ENCODE data around the gene ANKRD33. TPM values are rescaled to one million over a fixed set of nuclear protein-coding genes. Genes with fewer than 3 reads are reported as not detected.

The ANKRD33 gene
- total and polyA plus RNA-seq, 2 of the 4 experiments (the other 2 are of a cell fraction), result under 0.01 to 0.03 TPM

GRCh38 chr12:51913071-51914033 lies 25.4 kb downstream of the ANKRD33 start:
- Histone ChIP-seq H3K79me1 (ENCODE audit: low read depth in 1 of 2, low read length in 2 of 2) (peaks cover 0 to 30% of the 10 kb centered on the region in 2 experiments; a peak in 2 of 4 replicates), H3K9me1 (ENCODE audit: insufficient read depth, low read length) (peaks cover 37% of the 10 kb centered on the region), H2BK20ac (ENCODE audit: low read depth, low read length) (0 out of 2 replicates have a peak overlapping the region, but pooled peaks have one; percentile 90), H3K23ac (ENCODE audit: low read depth, low read length) (no peak overlapping the region), H2BK120ac (ENCODE audit: low read depth, low read length) (peak overlapping the region; percentile 88; the same call in 1 of the 2 replicates), H4K91ac (ENCODE audit: insufficient read depth, low read depth, low read length) (peak overlapping the region; percentile 94; the same call in 1 of the 2 replicates), H2BK5ac (ENCODE audit: low read depth, low read length, poor library complexity, severe bottlenecking) (no peak overlapping the region), H3K36me3 (ENCODE audit: control insufficient read depth, insufficient read depth, low read length) (peaks cover 8% of the 10 kb centered on the region; the same call in 1 of the 2 replicates), H2AK5ac (ENCODE audit: low read depth, low read length) (peak overlapping the region; percentile 91), H3K4me3 (ENCODE audit: insufficient read depth, low read depth, low read length) (no peak overlapping the region), H3K27ac (ENCODE audit: insufficient read depth, low read length) (no peak overlapping the region), H3K9me3 (ENCODE audit: control insufficient read depth, insufficient read depth, low read length) (no peaks in the 10 kb centered on the region), H3K4me2 (ENCODE audit: low read depth, low read length) (no peak overlapping the region; the same call in 1 of the 2 replicates), H4K20me1 (ENCODE audit: insufficient read depth, low read length) (no peaks in the 10 kb centered on the region), H3K27me3 (ENCODE audit: control insufficient read depth, insufficient read depth, low read length) (no peaks in the 10 kb centered on the region), H3K14ac (replicated peaks; ENCODE audit: low read depth, low read length) (peak overlapping the region; percentile 95), H2AK9ac (replicated peaks; ENCODE audit: low read depth, low read length, poor library complexity) (peak overlapping the region; percentile 82), H2BK15ac (ENCODE audit: low read depth, low read length) (no peak overlapping the region), H3K4me1 (ENCODE audit: control insufficient read depth, insufficient read depth, low read length) (peaks cover 41% of the 10 kb centered on the region), H3K9ac (ENCODE audit: low read depth, low read length) (no peak overlapping the region), H3K56ac (ENCODE audit: extremely low read depth, insufficient read depth, low read length) (no peak overlapping the region), H2AFZ (replicated peaks; ENCODE audit: low read length, poor library complexity) (peak overlapping the region; percentile 28), H3K4ac (ENCODE audit: low read depth, low read length) (peak overlapping the region; percentile 98), H4K8ac (ENCODE audit: low read depth in 2 of 2, low read length in 2 of 2) (peak overlapping the region in 1 of 2 experiments; percentile 97; a peak in 2 of 4 replicates), H4K5ac (ENCODE audit: low read depth, low read length) (no peak overlapping the region; the same call in 1 of the 2 replicates), H3K18ac (ENCODE audit: low read depth, low read length) (no peak overlapping the region; the same call in 1 of the 2 replicates)
- no peak for DNase-seq
- TF ChIP-seq RCOR1 (IDR thresholded peaks at IDR 0.05; ENCODE audit: insufficient replicate concordance, low read length), result no peak
- 0 out of 2 replicates have a peak, but pooled peaks have one; percentile 4 for TF ChIP-seq CTCF (conservative IDR thresholded peaks at IDR 0.05; ENCODE audit: low read depth, low read length)
- TF ChIP-seq RFX5 (IDR thresholded peaks at IDR 0.05; ENCODE audit: low read depth, low read length), result no peak
- POLR2A ChIA-PET (ENCODE audit: unreplicated experiment), result interaction anchor here (0.5 kb wide), 1 partner anchor 16 kb away, joined by 3 read pairs; no protein-coding TSS in a partner anchor
- 83% methylated on average over 10 of the region's 30 CpGs; no CpG with 5 or more reads in 1 of the 2 experiments for WGBS, 2 experiments (ENCODE audit: extremely low coverage in 2 of 2, insufficient read length in 1 of 2)
- intact Hi-C loops (cut with micrococcal nuclease) (no loop called here), in situ Hi-C loops (cut with MboI; ENCODE audit: low sequenced_read_pairs) (no loop called here), dilution Hi-C loops (cut with HindIII; ENCODE audit: low sequenced_read_pairs, unreplicated experiment) (no loop called here)
- CTCF ChIA-PET, result no interaction called here
- no peak for ATAC-seq (ENCODE audit: low read depth)
- BruUV-seq (replicated peaks), result no TSS peak

Measured in IMR-90 (cell line).